Stimulated activated CD8-positive, alpha-beta memory T cell treated with anti-CD3 and anti-CD28 coated beads, Interleukin-12 subunit alpha, Interleukin-12 subunit beta, amount 100 ng/mL, for 1 hour (primary cell): Measurements from ENCODE around the gene NAA50.

ENCODE experiments used
- DNase-seq: peaks from one replicate; pipeline ENCODE4 v3.0.0-alpha.2; 2020; ENCODE audit warnings: low read depth

The NAA50 gene

DNA sequence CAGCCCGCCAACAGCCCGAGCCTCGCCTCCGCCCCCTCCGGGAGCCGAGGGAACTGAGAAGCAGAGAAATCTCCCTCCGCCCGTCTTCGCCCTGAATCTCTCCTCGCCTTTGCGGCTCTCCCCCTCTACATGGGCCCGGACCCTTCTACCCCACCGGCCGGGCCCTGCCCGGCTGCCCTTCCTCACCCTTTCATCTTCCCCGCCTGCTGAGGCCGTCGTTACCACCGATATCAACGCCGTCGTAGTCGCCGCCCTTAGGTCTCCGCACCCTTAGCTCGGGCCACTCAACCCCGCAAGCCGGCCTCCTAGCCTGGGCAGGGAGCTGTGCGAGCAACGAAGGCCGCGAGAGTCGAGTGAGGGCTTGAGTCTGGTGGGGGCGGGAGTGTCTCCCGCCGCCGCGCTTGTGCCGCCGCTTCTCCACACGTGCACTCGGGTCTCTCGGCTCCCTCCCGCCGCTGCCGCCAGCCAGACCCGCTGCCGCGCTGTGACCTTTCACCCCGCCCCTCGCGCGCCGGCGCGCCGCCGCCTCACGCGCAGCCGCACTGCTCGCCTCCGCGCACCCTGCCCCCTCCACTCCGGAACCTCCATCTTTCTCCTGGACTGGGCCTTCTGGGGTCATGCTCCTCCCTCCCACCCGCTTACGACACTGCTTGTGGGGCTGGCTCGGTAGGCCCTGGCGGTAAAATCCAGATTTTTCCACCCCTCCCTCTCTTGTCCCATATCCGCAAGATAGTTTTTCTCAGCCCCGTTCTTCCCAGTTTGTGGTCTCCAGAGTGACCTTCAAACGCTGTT is at the start of gene NAA50:
Gene NAA50 (minus strand): TSS at position 494 of the 792 bp plus-strand sequence. CDS start 300 bp downstream, at position 194.
- peak; percentile 88 for DNase-seq

DNA sequence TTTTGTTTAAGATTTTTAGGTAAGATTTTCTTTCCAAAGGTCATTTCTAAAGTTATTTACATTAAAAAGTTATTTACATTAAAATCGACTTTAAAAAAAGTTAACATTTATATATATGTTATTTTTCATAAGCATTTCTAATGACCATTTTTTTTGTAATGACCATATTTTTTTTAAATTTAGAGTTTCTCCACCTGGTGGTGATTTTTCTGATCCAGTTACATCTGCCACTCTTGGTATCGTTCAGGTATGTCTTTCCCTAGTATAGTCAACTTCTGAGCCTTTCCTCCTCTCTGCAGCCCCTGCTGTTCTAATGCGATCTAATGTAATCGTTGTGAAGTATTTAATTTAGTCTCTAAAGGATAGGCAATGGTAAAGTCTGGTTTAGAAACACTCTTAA is 49.6 kb upstream of the NAA50 start:
- DNase-seq = no peak

DNA sequence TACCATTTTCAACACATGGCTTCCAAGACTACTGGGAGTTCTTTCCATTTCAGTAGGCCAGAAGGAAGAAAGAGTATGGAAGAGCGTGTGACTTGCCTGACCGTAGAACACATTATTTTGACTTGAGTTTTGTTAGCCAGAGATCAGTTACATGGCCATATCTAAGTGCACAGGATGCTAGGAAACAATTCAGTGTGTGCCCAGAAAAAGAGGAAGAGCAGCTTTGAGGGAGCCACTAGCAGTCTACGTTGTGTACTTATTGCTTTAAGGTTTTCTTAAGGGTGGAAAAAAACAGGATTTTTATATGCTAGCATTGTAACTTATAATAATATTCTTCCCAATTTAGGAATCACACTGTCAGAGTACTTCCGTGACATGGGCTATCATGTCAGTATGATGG is 48.5 kb upstream of the NAA50 start:
- no peak for DNase-seq

DNA sequence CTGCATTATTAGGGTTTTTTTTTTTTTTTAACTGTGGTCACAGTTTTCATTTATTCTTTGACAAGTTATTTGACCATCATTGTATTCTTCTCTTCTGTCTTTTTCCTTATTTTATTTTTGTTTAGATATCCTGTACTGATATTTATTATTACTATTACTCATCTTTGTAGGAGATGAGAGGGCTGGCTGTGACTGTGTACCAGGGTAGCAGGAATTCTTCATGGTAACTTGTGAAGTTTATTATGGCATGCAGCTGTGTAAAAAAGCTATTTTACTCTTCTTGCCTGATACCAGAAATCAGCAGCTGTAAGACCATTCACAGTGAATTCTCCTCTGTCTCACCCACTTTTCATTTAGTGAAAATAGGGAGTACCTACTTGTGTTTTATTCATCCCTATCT is 45.3 kb upstream of the NAA50 start:
- DNase-seq = no peak

DNA sequence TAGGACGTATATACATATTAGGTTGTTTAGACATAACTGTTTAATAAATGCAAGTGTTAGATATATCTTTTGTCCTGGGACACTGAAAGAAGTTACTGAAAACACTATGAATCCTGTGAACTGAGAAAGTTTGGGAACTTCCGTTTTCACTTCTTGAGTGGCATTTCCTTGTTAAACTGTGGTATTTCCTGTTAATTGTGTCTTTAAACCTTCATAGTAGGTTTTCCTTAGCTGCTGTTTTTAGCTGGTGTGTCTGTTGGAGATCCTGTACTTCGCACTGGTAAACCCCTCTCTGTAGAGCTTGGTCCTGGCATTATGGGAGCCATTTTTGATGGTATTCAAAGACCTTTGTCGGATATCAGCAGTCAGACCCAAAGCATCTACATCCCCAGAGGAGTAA is 37.9 kb upstream of the NAA50 start:
- no peak for DNase-seq

DNA sequence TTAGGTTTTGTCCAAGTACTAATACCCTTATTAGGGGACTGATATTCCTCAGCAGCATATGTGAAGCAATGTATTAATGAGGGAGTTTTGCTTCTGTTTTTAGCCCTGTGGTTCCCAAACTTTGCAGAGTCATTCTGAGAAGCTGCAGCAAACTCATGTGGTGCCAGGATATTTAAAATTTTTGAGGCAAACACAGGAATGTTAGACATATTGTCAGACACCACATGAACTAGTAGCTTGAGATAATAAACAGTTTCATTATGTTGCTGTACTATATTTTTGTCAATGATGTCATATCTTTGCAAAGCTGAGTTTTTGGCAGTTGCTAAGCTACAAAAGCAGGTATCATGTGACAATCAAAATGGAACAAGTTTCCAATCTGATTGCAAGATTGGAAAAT is 37.4 kb upstream of the NAA50 start:
- DNase-seq = no peak

DNA sequence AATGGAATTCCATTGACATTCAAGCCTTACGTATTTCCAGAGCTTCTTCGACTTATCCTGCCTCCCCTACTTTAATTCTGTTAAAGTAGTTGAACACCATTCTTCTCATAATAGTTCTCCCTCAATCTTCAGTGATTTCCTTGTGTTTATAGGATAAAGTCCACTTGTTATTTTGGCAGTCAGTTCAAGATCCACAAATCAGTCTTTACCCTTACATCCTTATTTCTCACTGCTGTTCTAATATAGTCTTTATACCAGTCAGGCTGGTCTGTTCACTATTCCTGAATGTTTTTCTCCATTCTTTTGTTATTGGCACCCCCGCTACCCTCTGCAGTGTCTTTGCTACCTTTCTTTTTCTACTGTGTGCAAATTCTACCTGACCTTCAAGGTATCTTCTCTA is 30.5 kb upstream of the NAA50 start:
- no peak for DNase-seq

DNA sequence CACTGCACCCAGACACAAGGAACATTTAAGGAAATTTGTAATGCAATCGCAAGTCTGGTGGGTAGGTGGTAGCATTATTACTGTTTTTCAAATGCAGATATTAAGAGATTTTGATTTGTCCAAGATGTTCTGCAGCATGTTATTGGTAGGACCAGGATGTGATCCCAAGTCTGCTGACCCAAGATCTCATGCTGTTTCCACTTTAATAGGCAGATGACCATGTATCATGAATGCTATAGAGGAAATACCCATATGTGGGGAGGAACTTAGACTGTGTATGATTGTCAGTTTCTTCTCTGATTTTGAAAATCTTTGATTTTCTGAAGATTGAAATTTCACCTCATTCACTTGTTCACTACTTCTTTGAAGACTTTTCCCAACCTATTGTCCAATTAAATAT is 29.5 kb upstream of the NAA50 start:
- no peak for DNase-seq

DNA sequence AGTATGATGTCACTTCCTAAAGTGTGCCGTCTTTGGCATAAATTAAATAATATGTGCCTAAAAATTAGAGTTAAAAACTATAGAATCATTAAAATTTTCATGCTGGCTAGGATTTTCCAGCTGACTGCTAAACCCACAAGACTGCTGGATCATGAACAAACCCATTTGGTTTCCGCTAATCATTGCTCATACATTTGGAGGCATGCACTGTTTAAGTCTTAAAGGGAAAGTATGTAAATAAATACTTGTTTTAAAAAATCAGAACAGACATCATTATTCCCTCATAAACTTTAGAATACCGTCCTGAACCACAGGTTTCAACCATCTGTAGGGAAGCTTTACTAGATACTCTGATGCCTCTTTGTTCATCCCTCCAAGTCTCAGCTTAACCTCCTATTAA is 27.3 kb upstream of the NAA50 start:
- no peak for DNase-seq

DNA sequence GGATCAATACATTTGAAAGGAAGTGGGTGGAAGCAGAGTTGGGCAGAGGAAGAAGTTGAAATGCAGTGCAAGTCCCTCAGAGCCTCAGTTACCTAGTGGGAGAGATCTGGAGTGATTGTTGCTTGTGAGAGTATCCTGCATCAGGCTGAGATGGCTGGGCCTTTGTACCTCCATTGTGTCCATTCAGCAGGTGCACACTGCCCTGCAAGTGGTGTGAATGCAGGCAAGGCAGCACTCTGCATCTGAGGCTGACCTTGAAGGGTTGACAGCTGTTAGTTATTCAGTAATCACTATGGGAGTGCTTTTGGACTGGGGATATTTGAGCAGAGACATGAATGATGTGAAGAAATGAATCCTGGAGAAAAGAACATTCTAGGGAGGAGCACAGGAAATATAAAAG is 25.9 kb upstream of the NAA50 start:
- no peak for DNase-seq

DNA sequence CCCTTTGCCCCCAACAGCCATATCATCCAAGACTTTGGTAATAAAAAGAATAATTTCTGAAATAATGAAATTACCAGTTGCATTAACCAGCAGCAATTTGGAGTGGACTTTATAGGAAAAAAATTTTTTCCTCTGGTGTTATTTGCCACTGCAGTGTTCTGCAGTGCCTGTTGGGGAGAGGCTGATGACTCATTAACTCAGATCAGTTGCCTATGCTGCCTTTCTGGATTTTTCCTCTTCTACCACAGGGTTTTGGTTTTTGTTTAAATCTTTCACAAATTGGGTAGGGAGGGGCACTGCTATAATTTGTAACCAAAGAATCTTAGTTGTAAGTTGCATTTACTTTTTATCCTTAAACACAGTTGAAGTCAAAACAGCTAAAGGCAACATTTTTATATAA is 23.5 kb upstream of the NAA50 start:
- DNase-seq = no peak

DNA sequence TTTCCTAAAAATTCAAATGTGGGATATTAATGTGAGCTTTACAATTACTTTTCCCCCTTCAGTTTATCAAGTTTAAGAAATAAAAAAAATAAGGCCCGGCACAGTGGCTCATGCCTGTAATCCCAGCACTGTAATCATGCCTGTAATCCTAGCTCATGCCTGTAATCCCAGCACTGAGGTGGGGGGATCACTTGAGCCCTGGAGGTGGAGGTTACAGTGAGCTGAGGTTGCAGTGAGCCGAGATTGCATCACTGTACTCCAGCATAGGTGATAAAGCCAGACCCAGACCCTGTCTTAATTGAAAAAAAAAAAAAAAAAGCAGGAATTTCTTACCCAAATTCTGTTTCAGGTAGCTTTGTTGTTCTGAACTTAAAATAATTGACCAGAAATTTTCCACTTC is 18.6 kb upstream of the NAA50 start:
- DNase-seq = no peak

DNA sequence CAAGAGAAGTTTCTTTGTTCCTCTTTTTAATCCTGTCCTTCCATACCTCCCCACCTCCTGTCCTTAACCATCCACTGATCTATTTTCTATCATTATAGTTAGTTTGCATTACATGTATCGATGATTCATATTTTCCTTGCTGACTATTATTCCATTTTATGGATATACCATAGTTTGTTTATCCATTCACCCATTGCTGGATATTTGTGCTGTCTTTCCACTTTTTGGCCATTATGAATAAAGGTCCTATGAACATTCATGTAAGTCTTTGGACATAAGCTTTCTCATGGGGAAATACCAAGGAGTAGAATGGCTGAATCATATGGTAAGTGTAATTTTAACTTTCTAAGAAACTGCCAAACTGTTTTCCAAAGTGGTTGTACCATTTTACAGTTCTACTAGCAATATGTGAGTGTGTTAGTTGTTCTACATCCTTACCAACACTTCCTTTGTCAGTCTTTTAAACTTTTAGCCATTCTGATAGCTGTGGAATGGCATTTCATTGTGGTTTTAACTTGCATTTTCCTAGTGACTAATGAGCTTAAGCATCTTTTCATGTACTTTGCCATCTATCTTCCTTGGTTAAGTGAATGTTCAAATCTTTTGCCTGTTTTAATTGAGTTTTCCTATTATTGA is 12.5 kb upstream of the NAA50 start:
- no peak for DNase-seq

DNA sequence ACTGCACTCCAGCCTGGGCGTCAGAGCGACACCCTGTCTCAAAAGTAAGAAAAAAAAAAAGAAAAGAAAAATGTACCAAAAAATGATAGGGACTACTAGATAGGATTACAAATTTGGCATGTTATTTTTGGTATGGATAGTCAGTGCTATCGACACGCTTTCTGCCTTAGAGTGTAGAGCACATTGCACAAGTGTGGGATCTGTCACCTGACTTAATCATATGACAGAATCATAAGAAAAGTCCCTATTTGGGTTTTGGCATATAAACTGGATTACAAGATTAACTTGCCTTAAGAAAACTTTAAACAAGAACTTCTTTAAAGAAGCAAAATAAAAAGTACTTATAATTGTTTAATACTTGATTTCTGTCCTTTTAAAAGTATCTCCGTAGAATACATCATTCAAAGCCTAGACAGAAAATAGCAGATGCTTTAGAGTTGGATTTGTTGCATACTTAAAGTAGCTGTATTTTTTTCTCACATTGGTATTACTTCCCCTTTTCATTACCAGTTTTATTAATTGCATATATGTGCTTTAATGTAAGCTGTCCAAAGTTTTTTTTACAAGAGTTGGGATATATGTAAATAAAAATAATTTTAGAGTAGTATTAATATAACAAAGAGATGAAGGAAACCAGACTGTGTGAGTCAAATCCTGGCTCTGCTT is 8.6 kb upstream of the NAA50 start:
- no peak for DNase-seq

DNA sequence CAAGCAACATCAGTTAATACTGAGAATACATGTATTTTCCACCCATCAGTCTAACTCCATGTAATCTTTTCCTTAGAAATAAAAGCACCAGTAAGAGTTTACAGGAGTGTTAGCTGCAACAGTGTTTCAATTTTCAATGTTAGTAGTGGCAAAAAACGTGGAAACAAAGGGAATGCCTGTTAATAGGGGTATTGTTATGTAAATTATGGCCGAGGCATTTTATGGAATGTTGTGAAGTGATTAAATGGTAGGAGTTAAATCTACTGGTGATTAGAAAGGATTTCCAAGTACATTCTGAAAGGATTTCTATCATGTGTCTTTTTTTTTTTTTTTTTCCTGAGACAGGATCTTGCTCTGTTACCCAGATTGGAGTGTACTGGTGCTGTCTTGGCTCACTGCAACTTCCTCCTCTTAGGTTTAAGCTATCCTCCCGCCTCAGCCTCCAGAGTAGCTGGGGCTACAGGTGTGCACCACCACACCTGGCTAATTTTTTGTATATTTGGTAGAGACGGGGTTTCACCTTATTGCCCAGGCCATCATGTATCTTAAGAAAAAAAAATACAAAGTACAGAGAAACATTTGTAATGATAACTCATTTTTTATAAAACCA is 7.4 kb upstream of the NAA50 start:
- no peak for DNase-seq

DNA sequence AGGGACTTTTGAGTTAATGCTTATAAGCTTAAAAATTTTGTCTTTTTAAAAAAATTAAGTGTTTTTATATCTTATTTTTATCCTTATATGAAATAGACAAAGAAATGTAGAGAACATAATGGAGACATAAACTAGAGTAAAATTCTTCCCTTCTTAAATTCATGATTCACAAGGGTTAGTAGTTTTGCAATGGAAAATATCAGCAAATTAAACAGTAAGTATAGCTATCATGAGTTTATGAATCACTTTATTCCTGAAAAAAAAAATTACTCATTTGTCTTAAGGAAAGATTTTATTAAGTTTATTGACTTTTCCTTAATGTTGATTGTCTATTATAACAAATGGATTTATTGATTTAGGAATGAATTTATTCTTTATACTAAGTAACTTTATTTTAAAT is 5.1 kb upstream of the NAA50 start:
- DNase-seq = no peak

DNA sequence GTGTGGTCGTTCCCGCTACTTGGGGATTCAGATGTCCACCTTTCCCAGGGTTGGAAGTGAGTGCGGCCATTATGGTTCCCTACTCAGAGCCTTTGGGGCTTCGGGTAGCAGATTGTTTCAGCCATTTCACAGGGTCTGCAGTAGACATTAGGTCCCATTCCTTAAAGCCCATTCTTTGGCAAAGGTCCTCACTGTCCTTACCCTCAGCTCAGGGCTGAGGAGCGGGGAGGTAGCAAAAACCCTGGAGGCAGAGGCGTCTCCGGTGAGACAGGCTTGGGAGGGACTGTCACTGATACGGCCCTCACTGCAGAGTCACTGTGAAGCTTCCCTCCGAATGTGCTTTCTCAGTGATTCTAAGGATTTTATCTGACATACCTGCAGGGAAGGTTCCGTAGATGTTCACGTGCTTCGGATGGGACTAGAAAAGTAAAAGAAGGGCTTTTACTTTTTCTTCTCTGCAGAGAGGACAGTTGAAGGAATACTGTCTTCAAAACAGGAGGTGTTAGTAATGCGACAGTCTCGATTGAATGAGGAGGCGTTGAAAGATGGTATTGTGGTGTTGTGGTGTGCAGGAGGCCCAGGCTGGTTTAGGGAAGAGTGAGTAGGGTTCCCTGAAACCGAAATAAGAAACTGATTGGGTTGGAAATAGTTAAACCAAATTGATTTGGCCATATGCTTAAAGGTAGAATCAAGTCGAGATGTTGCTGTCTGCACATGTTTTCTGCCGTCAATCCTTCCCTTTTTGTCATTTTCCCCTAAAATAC is 1.4 kb upstream of the NAA50 start:
- no peak for DNase-seq

DNA sequence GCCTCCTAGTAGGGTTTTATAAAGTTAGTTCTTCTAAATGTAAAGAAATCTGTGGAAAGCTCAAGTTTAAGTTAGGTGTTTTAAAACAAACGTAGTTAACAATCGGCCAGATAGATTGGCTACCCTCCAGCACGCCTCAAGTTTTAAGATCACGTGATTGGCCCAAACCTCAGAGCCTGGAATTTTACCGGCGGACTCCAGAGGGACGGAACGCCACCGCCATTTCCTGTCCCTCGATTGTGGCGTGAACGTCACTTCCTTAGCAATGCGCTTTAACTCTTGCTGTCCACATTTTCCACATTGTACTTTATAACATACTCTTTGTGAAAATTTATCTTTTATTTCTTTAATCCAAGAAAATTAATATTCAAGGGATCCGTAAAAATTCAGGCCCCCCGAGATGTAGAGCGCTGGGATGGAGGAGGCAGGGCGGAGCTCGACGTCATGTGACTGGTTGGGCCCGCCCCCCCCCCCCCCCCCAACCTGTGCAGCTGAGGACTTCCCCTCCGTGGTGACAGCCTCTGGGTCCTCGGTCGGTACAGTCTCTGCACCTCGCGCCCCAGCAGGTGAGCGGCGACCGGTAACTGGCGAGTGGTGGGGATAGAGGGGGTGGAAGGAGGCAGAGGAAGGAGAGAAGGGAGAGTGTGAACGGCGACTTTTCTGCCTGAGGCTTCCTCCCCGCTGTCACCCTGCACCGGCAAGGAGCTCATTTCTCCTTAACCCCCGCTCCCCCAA is 666 bp upstream of the NAA50 start, which contains the start of gene ATP6V1A:
Gene ATP6V1A (plus strand): TSS at position 488 of the 735 bp plus-strand sequence. CDS start 31,719 bp downstream, outside the sequence.
- DNase-seq = peak; percentile 70

DNA sequence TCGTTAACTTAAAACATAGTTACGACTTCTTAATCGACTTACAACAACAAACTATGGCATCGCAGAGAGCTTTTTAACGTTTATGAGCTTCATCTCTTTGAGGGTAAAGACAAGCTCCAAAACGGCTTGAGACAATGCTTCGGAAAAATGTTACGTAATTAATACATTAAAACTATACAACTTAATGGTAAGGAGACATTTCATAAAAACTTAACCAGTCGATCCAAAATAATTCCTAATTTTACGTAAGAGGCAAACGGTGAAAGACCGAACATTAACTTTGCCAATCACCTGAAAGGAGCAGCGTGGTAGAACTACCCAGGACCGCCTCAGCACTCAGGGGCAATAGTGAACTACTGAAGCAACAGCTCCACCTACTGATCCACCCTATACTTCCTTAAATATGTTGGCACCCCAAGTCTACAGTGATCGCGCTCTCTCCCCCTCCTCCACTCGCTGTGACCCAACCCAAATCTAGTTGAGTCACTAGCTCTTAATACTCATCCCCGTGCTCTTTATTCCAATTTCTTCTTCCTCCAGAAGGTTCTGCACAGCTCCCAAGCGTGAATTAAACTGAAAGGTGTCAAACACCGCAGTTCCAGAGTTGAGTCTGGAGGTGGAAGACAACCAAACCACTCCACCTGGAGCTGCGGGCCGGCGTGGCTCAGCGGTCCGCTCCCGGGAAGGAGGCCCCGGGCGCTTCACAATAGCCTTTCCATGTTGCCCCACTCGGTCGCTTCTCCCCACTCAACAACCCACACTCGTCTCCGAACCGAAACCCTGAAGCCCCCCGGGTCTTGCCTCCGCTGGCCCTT is 901 bp downstream of the NAA50 start:
- DNase-seq = peak; percentile 67

DNA sequence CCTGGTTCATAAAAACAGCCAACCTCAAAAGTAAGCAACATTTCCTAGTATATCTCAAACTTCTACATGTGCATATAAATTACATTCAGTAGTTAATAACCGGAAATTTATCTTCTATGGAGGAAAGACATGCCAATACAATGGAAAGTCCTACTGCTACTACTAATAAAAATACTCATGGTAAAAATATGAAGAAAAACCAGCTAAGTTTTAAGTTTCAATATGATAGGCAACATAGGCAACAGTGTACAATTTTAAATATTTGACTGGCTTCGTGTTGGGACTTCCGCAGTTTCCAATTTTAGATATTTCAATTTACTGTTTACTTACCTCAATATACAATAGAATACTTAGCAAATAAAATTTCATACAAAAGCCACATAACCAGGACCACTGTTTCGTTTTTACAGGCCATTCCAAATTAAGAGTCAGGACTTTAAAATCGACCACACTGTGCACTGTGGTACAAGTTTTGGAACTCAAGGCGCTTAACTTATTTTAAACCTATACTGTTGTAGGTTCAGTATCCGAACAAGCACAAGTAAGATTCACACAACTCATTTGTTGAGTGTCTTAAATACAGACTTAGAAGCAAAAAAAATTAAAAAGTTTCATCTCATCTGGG is 2.9 kb downstream of the NAA50 start:
- no peak for DNase-seq
